Activated T-cell treated with anti-CD3 and anti-CD28 coated beads, Interleukin-2, amount 50 U/mL, for 1 hour (primary cell): Measurements from ENCODE around the gene PIM3.
A peak's percentile ranks its signal among the peaks of the same experiment; 100 is the strongest.

Source experiments
- DNase-seq: peaks from one replicate; pipeline ENCODE4 v3.0.0-alpha.2; 2020

Gene PIM3

GRCh38 chr22:50008151-50009040, 47.8 kb downstream of the PIM3 start:
- no peak for DNase-seq

GRCh38 chr22:50009251-50009650, 48.7 kb downstream of the PIM3 start:
- DNase-seq = no peak

GRCh38 chr22:50009765-50010675, 49.4 kb downstream of the PIM3 start:
- DNase-seq = no peak

GRCh38 chr22:50010676-50011446, 50.3 kb downstream of the PIM3 start:
- peak; percentile 69 for DNase-seq

- DNase-seq = peak; percentile 18
Measured at GRCh38 chr22:50011447-50012210, 51.1 kb downstream of the PIM3 start.

- DNase-seq = no peak
Measured at GRCh38 chr22:50012211-50013181, 51.9 kb downstream of the PIM3 start, which contains the start of gene IL17REL. IL17REL (minus strand) TSS chr22:50012765; CDS start chr22:50012646, 119 bp downstream.
